Measurements from ENCODE around the gene PIWIL4. TPM values are rescaled to one million over a fixed set of nuclear protein-coding genes. Genes with fewer than 3 reads are reported as not detected.

PIWIL4 gene
- total RNA-seq, 1 experiment from 2014 or later: 7.7 TPM

GRCh38 chr11:94650756-94651155, 83.6 kb downstream of the PIWIL4 start:
- no peak for TF ChIP-seq CTCF (IDR thresholded peaks at IDR 0.05; ENCODE audit: unreplicated experiment)
- BruUV-seq (replicated peaks): no TSS peak
- Mint-ChIP-seq H3K4me3 (ENCODE audit: low read depth, unreplicated experiment) (no peak overlapping the region), H3K27ac (ENCODE audit: unreplicated experiment) (no peak overlapping the region), H3K27me3 (ENCODE audit: unreplicated experiment) (no peaks in the 10 kb centered on the region), H3K9me3 (ENCODE audit: low read depth, unreplicated experiment) (no peaks in the 10 kb centered on the region), H3K36me3 (ENCODE audit: insufficient read depth, unreplicated experiment) (no peaks in the 10 kb centered on the region), H3K4me1 (ENCODE audit: low read depth, unreplicated experiment) (peaks cover under 1% of the 10 kb centered on the region)
- DNase-seq: no peak
- intact Hi-C loops (cut with micrococcal nuclease; ENCODE audit: unreplicated experiment): no loop called here
- CTCF ChIA-PET: no interaction called here

GRCh38 chr11:94652735-94653284, 85.6 kb downstream of the PIWIL4 start:
- Mint-ChIP-seq H3K4me3 (ENCODE audit: low read depth, unreplicated experiment) (no peak overlapping the region), H3K36me3 (ENCODE audit: insufficient read depth, unreplicated experiment) (no peaks in the 10 kb centered on the region), H3K4me1 (ENCODE audit: low read depth, unreplicated experiment) (peaks cover 6% of the 10 kb centered on the region), H3K27ac (ENCODE audit: unreplicated experiment) (no peak overlapping the region), H3K27me3 (ENCODE audit: unreplicated experiment) (no peaks in the 10 kb centered on the region), H3K9me3 (ENCODE audit: low read depth, unreplicated experiment) (peaks cover 3% of the 10 kb centered on the region)
- CTCF ChIA-PET: no interaction called here
- BruUV-seq (replicated peaks): no TSS peak
- no peak for DNase-seq
- no peak for TF ChIP-seq CTCF (IDR thresholded peaks at IDR 0.05; ENCODE audit: unreplicated experiment)
- intact Hi-C loops (cut with micrococcal nuclease; ENCODE audit: unreplicated experiment): no loop called here

- DNase-seq: no peak
- H3K4me3 Mint-ChIP-seq (ENCODE audit: low read depth, unreplicated experiment): no peak overlapping the region
- BruUV-seq (replicated peaks): no TSS peak
- H3K27ac Mint-ChIP-seq (ENCODE audit: unreplicated experiment): no peak overlapping the region
- no peak for TF ChIP-seq CTCF (IDR thresholded peaks at IDR 0.05; ENCODE audit: unreplicated experiment)
- no peaks in the 10 kb centered on the region for H3K27me3 Mint-ChIP-seq (ENCODE audit: unreplicated experiment)
- H3K9me3 Mint-ChIP-seq (ENCODE audit: low read depth, unreplicated experiment): peaks cover 3% of the 10 kb centered on the region
- intact Hi-C loops (cut with micrococcal nuclease; ENCODE audit: unreplicated experiment): no loop called here
- H3K4me1 Mint-ChIP-seq (ENCODE audit: low read depth, unreplicated experiment): peaks cover 6% of the 10 kb centered on the region
- CTCF ChIA-PET: no interaction called here
- H3K36me3 Mint-ChIP-seq (ENCODE audit: insufficient read depth, unreplicated experiment): no peaks in the 10 kb centered on the region
Observed at GRCh38 chr11:94653561-94653960, 86.4 kb downstream of the PIWIL4 start.

- H3K36me3 Mint-ChIP-seq (ENCODE audit: insufficient read depth, unreplicated experiment): no peaks in the 10 kb centered on the region
- CTCF ChIA-PET: no interaction called here
- no TSS peak for BruUV-seq (replicated peaks)
- H3K4me3 Mint-ChIP-seq (ENCODE audit: low read depth, unreplicated experiment): no peak overlapping the region
- TF ChIP-seq CTCF (IDR thresholded peaks at IDR 0.05; ENCODE audit: unreplicated experiment): no peak
- no peak for DNase-seq
- H3K4me1 Mint-ChIP-seq (ENCODE audit: low read depth, unreplicated experiment): peaks cover 6% of the 10 kb centered on the region
- peaks cover 3% of the 10 kb centered on the region for H3K9me3 Mint-ChIP-seq (ENCODE audit: low read depth, unreplicated experiment)
- H3K27me3 Mint-ChIP-seq (ENCODE audit: unreplicated experiment): no peaks in the 10 kb centered on the region
- intact Hi-C loops (cut with micrococcal nuclease; ENCODE audit: unreplicated experiment): no loop called here
- H3K27ac Mint-ChIP-seq (ENCODE audit: unreplicated experiment): no peak overlapping the region
Observed at GRCh38 chr11:94654201-94654600, 87.0 kb downstream of the PIWIL4 start.

Data from Calu3 (cell line).